Measurements from ENCODE around the gene PPFIA1.

DNA sequence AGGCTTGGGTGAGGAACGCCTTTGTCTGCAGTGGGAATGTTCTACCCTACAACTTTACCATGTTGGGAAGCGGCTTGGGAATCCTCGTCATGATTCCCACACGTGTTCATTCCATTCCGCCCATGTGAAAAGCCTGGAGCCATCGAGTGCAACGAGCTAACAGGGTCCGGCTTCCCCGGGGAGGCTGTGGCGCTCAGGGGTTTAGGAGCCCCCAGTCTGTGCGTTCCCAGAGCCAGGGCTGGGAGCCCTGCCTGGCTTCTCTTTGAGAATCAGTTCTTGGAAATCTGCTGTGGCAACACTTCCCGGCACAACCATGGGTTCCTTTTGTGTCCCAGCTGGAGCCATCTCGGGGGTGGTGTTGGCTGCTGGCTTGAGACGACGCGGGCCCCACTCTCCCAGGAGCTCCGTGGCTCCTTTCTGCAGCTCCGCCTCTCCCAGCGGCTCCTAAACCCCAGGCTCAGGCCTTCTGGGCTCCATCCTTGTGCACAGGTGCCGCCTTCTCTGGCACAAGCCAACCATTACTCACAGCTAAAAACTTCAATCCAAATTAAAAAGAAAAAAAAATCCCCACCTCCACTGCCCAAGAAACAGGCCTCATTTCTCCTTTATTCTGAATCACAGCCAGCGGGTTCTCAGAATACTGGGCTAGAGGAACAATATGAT is 18.7 kb upstream of the PPFIA1 start:
- TF ChIP-seq, protein P1, sequence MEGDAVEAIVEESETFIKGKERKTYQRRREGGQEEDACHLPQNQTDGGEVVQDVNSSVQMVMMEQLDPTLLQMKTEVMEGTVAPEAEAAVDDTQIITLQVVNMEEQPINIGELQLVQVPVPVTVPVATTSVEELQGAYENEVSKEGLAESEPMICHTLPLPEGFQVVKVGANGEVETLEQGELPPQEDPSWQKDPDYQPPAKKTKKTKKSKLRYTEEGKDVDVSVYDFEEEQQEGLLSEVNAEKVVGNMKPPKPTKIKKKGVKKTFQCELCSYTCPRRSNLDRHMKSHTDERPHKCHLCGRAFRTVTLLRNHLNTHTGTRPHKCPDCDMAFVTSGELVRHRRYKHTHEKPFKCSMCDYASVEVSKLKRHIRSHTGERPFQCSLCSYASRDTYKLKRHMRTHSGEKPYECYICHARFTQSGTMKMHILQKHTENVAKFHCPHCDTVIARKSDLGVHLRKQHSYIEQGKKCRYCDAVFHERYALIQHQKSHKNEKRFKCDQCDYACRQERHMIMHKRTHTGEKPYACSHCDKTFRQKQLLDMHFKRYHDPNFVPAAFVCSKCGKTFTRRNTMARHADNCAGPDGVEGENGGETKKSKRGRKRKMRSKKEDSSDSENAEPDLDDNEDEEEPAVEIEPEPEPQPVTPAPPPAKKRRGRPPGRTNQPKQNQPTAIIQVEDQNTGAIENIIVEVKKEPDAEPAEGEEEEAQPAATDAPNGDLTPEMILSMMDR (IDR thresholded peaks at IDR 0.05; ENCODE audit: poor library complexity): no peak
- no peak for TF ChIP-seq EZH2 (IDR thresholded peaks at IDR 0.05; ENCODE audit: borderline replicate concordance)

Data from hepatocyte (in vitro differentiated cells).